GM19468 (cell line): Measurements from ENCODE around the gene TMEM41A.
"Not testable (repeated sequence)": the region's sequence is repeated elsewhere in the genome, so short reads cannot be mapped to it uniquely, and the experiment has no call there.

Experiments used
- ATAC-seq: cut with Tn5 transposase; IDR thresholded peaks from one replicate; pipeline ENCODE4 v1.9.1; 2021; ENCODE audit warnings: mild to moderate bottlenecking, moderate library complexity, moderate number of reproducible peaks; ENCODE audit not compliant: unreplicated experiment; ENCODE audit errors: extremely low read depth

The TMEM41A gene

DNA sequence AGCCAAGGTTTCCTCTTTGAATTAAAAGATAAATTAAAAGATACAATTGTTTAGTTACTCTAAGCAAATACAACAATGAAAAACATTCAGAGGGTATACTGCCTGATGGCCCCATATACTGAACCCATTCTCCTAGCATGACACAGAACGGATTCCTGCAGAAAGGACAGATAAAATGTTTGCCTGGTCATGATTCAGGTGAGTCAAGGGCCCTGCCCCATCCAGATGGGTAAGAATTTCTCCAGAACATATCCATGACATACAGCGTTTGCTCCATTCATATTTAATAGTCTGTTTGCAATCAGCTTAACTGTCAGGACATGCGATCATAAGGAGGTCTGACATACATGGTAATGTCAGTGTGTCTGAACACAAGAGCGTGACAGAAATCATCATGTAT, 8.6 kb downstream of the TMEM41A start:
- no peak for ATAC-seq

DNA sequence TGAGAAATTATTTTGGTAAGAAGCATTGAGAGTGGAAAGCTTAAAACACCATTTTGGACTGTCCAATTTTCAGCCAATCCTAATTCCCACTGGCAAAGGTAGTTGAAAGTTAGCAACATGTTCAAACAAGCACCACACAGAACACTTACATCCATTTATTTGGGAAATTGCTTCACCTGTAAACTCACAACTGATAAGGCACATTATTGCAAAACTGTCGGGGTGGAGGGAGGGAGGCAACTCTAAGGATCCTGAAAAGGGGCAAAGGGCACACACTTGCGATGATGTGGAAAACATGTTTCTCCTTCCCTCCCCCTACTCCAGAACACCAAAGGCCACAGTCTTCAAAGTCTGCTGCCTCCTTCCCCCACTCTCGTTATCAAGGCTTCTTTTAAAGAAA, 9.4 kb downstream of the TMEM41A start:
- ATAC-seq: no peak

DNA sequence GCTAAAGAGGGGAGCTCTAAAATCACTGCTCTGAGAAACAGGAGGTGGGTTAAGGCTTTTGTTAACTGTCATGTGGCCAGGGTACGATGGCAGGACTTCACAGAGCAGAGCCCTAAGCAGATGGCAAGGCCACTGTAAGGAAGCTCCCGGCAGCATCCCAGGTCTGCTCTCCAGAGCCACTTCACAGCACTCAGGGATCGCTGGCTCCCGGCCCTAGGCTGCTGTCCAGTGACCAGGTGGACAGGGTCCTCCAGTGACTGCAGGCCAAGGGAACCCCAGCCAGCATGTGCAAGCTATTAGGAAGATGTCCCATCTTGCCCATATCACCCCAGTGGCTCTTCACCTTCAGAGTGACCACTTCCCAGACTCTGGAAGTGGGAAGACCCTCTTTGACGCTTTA, 10.4 kb downstream of the TMEM41A start:
- no peak for ATAC-seq

DNA sequence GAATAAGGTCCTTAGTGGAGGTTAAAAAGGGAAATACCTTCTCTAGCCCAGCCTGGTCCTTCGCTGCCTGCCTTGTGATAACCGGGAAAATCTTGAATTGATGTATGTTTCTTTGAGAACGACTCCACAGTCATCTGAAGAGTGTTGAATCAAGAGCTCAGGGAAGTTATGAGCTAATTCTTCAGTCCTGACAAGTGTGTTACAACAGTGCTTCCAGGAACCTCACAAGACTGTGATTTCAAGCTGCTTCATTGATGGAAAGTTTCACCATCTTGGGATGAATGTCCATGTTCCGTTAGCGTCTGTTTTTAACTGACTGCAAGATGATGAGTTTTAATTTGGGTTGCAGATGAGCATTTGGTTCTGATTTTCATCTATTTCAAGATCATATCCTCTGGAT, 12.4 kb downstream of the TMEM41A start:
- ATAC-seq: no peak

DNA sequence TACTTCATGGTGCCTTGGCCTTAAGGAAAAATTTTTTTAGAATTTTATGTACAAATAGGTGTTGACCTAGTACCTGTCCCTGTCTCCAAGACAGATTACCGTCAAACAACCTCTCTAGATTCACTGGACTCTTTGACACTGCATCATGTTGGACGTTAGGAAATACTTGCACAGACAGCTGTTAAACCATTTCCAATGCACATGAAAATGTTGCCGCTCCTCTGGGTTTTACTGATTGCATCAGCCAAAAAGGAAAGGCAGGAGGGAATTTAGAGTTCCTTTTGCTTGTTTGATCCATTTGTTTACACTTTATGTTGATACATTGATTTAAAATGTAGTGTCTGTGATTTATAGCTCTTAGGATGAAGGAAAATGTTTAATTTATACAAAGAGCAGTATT, 14.5 kb downstream of the TMEM41A start:
- ATAC-seq: no peak

DNA sequence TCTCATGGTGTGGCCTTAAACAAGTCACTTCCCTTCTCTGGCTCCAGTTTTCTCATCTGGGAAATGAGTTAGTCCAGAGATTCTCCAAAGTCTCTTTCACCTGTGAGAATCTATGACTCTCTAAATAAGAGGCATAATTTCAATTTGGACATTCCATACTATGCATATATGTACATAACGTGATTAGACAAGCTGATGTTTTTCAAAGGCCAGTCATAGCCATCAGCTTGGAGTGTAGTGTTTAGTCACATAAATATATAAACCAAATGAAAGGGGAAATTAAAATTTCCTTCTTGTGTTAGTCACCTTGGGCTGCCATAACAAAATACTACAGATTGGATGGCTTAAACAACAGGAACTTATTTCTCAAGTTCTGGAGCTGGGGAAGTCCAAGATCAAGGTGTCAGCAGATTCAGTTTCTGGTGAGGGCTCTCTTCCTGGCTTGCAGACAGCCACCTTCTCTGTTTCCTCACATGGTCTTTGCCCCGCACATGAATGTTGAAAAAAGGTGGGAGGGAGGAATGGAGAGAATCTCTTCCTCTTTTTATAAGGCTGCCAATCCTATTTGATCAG, 19.4 kb downstream of the TMEM41A start:
- ATAC-seq: no peak

DNA sequence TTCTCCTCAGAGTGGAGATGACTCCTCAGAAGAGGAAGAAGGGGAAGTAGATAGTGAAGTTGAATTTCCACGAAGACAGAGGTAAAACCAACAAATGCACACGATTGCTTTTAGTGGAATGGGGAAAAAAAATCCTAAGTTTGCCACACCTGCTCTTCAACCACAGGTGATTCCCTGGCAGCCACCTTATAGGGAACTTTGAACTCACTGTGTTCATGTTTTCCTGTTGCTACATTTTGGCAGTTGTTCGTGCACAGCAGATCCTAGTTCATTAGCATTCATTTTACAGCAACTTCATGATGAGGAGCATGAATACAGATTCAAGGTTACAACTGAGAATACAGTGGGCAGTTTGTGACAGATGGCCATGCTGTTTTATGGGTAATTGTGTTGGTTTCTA, 21.5 kb downstream of the TMEM41A start:
- ATAC-seq: no peak

DNA sequence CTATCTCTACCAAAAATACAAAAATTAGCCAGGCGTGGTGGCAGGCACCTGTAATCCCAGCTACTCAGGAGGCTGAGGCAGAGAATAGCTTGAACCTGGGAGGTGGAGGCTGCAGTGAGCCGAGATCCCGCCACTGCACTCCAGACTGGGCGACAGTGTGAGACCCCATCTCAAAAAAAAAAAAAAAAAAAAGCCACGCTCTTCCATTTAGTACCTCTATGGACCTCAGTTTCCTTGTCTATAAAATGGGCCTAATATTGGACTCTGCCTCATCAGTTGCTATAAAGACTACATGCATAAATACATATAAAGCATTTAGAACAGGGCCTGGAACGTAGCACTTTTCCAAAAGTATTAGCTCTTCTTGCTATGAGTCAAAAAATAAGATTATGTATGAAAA, 23.9 kb downstream of the TMEM41A start:
- not testable (repeated sequence) for ATAC-seq

DNA sequence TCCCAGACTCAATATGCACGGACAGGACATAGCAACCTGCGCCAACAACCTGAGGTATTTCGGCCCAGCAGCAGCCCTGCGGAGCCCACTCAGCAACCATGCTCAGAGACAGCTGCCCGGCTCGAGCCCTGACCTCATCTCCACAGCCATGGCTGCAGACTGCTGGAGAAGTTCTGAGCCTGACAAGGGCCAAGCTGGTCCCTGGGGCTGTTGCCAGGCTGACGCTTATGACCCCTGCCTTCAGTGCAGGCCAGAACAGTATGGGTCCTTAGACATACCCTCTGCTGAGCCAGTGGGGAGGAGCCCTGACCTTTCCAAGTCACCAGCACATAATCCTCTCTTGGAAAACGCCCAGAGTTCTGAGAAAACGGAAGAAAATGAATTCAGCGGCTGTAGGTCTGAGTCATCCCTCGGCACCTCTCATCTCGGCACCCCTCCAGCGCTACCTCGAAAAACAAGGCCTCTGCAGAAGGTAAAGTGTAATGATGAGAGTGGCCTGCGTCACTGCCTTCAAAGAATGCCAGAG, 25.5 kb downstream of the TMEM41A start:
- ATAC-seq: no peak

DNA sequence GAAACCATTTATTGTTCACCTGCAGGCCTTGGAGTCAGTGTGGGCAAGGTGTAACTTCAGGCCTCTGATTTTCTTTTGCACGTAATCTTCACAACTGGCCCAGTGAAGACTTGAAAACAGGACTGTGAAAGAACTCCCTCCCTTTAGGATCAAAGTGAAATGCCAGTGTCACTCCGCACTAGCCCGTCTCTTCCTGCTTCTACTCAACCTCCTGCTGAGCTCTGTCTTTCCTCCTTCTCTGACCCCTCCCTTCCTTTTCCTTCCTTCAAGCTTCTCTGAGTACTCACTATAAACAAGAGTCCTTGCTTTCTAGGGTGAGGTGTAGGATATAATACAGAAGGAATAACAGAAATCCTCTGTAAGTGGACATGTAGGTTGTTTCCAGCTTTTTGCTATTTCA, 28.5 kb downstream of the TMEM41A start:
- no peak for ATAC-seq

DNA sequence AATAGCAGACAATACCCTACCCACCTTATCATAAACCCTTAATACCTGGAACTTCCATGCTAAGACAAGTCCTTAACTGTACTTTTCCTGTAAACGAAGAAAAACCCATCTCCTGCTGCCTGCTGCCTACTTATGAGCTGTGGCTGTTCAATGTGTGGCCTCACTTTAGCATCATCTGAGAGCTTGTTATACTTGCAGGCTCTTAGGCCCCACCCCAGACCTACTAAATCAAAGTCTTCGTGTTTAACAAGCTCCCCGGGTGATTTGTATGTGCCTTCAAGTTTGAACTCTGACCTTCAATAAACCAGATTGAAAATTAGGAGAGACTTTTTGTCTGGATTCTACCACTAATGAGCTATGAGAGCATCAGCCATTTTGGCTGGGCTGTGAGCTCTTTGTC, 29.3 kb downstream of the TMEM41A start:
- no peak for ATAC-seq

DNA sequence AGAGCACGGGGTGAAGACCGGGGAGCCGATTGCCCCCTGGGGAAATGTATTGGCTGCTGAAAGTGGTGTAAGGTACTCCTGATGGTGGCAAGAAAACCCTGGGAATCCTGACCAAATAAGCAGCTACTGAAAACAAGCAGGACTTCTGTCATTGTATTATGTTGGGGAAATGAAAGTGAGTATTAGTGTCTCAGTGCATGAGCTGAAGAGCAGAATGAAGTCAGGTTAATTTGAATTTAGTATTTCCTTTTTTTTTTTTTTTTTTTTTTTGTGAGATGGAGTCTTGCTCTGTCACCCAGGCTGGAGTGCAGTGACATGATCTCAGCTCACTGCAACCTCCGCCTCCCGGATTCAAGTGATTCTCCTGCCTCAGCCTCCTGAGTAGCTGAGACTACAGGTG, 32.7 kb downstream of the TMEM41A start:
- not testable (repeated sequence) for ATAC-seq

DNA sequence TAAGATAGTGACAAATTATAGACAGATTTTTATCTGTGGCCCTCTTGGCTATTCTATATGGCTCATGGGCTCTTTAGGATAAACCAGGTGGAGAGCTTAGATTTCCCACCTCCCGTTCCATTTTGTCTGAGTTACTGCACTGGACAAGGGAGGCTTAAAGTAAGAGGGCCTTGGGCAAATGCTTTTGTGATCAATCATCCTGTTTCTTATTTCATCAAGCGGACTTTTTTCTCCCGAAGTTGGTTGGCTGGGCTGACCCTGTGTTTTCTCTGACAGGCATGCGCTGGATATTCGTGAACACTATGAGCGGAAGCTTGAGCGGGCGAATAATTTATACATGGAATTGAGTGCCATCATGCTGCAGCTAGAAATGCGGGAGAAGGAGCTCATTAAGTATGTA, 33.4 kb downstream of the TMEM41A start:
- no peak for ATAC-seq

DNA sequence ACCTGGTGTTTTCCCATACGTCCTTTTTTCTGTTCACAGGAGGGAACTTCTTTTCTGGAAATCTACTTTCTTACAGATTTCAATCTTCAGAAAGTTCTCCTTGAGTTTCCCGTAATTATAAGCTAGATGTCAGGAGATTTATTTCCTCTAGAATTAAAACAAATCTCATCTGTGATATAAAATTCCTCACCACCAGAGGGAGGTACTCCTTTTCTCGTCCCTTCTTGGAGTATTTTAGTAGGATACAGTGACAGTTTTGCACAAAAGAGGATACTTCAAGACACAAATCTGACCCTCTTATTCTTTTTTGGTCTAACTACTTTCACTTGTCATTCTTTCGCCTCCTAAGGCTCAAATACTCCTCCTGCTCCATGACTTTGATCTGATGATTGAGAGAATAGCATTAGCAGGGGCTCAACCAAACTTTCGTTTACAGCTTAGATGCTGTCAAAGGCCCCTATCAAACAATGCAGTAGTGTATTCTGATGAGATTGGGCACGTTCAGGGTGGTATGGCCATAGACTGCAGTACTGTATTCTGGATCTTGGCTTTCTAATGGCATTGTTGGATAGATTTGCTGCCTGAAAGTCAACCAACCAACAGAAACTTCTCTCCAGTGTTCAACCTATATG, 38.0 kb downstream of the TMEM41A start:
- ATAC-seq: no peak

DNA sequence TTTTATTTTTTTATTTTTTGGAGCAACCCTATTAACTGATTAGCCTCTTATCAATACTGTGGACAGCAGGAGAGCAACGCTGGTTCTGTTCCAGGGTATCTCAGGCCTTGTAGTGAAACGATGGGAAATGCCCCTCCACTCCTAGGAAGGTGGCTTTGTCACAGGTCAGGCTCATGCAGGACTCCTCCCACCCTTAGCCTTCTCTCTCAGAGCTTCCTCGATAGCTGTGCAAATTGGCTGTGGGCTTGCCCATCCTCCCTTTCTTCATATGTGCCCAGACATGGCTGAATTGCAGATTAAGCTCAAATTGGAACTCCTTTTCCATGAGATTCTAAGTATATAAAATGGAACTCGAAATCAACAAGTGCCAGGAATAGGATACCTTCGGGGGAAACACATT, 38.5 kb downstream of the TMEM41A start:
- no peak for ATAC-seq

DNA sequence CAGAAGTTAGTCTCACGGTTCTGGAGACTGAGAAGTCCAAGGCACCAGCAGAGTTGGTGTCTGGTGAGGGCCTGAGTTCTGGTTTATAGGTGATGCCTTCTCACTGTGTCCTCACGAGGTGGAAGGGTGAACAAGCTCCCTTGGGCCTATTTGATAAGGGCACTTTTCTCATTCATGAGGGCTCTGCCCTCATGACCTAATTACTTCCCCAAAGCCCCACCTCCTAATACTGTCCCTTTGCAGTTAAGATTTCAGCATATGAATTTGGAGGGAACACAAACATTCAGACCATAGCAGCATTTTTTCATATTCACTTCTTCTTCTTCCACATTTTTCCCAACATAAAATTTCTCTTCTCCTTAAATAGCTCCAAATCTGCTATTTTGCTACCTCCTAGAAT, 41.5 kb downstream of the TMEM41A start:
- no peak for ATAC-seq

DNA sequence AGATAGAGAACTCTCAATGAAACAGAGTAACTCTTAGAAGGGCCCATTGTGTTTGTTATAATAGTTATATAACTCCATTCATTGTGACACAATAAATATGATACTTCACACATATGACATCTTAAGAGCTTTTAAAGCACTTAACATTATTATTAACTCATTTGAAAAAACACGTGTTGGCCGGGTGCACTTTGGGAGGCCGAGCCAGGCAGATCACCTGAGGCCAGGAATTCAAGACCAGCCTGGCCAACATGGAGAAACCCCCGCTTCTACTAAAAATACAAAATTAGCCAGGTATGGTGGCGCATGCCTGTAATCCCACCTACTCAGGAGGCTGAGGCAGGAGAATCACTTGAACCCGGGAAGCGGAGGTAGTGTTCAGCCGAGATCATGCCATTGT, 47.4 kb downstream of the TMEM41A start:
- not testable (repeated sequence) for ATAC-seq

DNA sequence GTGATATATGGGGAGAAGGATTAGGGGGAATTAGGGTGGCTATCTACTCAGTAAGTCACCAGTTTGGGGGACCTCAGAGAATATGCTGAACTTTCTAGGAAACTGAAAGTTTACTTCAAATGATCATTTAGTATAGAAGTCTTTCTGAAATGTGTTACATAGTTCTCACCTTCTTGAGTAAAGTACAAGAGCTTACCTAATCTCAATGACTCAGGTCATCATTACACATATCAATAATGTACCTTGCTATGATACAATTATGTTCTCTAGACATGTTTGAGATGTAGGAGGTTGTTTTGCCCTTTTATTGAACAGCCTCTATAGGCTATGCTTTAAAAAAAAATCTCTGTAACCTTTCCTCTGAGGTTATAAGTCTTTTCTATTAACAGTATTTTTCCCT, 50.7 kb downstream of the TMEM41A start:
- ATAC-seq: no peak

DNA sequence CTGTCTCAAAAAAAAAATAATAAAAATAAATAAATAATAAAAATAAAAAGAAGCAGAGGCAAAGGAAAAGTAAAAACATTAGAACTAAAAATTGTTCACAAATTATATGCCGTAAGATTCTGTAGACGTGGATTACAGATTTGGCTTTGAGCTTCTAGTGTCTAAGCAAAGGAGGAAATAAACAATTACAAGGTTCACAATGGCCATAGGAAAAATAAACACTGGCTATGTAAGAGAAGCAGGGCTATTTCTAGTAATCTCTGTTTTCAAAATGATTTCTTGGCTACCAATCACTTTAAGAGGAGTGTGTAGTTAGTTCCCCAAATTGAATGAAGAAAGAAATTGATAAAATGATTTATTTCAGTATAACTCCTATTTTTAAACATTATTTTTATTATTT, 54.5 kb downstream of the TMEM41A start:
- ATAC-seq: no peak

DNA sequence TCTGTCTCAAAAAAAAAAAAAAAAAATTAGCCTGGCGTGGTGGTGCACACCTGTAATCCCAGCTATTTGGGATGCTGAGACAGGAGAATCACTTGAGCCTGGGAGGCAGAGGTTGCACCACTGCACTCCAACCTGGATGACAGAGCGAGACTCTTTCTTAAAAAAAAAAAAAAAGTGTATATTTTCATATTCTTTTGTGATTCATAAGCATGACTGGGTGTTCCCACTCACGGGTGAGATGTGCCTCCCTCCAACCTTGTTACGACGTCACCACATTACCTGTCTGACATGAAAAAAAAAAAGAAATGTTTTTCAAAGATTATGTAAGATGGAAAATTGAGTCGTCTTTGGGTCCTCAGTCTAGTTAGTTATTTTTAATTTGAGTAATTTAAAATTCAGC, 56.8 kb downstream of the TMEM41A start:
- no peak for ATAC-seq

DNA sequence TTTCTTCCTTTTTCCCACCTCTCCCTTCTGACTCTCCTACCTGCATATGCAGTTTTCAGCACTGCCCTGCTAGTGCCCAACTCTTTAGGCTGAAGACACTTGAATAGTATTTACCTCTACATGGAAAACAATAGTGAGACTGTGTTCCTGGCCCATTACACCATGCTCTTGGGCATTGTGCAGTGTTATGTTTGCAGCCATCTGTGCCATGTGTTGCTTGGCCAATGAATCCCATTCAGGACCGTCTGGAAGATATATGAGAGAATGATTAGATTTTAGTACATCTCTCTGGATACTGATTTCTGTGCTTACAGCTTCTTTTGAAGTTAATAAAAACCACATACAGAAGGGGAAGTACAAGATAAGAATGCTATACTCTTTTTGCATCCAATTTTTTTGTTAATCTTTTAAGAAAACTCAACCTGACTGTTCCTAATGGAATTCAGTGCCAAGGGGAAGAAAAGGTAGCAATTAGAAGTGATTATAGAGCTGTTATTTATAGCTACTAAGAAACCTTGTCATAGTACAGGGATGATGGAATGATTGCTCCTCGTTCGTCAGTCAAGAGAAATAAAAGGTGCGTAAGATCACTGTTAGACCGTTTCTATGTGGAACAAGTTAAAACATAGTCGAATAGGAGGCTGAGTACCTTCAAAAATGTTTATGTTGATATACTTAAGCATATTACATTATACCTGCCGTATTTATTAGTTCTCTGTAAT, 58.9 kb downstream of the TMEM41A start:
- ATAC-seq: no peak
